ENCODE measurements around the gene ENHO.

The ENHO gene

GRCh38 chr9:34499076-34499475, 23.7 kb downstream of the ENHO start:
- DNase-seq (ENCODE audit: low read depth) = no peak
- no peak overlapping the region for H3K4me3 ChIP-seq (ENCODE audit: control insufficient read depth, low read depth, low read length)
- TF ChIP-seq CTCF (conservative IDR thresholded peaks at IDR 0.05; ENCODE audit: control insufficient read depth, insufficient read depth, low read depth, low read length) = no peak

DNA sequence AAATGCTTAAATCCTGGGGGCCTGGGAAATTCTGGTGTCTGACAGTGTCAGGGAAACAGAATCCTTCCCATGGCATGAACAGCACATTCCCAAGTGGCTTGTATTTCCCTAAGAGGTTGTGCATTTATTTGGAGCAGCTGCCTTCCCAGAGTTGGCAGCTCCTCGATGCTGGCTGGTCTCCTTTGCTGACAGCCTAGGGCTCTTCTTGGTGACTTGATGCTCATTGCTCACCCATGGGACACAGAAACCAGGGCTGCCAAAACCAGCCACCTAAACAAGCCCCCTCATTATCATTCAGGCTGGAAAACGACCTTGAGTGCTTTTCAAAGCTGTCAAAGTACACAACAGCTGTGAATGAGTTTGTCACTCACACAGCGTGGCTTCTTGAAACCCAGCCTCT, 24.2 kb downstream of the ENHO start:
- no peak for DNase-seq (ENCODE audit: low read depth)
- TF ChIP-seq CTCF (conservative IDR thresholded peaks at IDR 0.05; ENCODE audit: control insufficient read depth, insufficient read depth, low read depth, low read length) = no peak
- H3K4me3 ChIP-seq (ENCODE audit: control insufficient read depth, low read depth, low read length) = no peak overlapping the region

DNA sequence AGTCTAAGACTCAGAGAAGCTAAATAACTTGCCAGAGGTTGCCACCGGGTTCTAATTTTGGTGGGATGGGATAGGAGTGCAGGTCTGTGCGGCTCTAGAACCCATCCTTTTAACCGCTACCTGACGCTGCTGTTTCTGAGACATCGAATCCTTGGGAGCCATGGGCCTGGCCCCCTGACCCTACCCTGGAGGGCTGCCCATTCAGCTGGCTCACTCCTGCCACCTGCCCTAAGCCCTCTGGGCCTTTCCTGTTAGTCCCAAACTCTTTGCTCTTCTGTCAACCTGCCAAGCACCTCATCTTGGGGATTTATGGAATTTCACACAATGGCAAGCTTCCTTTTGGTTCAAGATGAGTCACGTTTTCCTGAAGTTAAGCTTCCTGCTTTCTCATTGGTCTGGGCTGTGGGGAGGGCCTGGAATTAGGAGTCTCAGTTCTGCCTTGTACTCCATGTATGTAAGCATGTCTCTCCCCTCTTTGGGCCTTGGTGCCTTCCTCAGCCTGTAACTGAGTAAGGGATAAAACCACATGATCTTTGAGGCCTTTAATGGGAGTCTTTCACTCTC, 26.6 kb downstream of the ENHO start:
- H3K4me3 ChIP-seq (ENCODE audit: control insufficient read depth, low read depth, low read length) = no peak overlapping the region
- TF ChIP-seq CTCF (conservative IDR thresholded peaks at IDR 0.05; ENCODE audit: control insufficient read depth, insufficient read depth, low read depth, low read length) = no peak
- peak; percentile 55 for DNase-seq (ENCODE audit: low read depth)

DNA sequence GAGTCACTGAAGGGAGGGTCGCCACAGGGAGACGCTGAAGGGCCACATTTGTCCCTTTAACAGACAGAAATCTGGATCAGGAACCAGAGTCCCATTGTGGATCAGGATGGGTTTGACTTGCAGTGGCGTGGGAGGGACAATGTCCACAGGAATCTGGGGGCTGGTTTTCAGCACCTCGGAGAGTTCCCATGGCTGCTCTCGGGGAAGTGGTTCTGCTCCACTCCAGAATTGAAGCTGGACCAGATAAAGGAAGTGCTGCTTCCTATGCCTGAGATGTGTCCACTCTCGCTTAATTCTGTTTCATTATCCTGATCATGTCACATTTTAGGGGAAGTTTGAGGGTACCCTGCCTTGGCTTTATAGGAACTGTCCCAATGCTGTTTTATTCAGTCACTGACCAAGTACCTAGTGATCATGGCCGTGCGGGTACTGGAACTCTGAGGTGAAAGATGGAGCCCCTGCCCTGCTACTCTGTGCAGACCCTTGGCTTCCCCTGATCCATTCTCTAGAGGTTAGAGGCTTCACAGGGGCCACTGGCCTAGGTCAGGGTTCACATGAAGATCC, 28.7 kb downstream of the ENHO start:
- DNase-seq (ENCODE audit: low read depth) = peak; percentile 45
- TF ChIP-seq CTCF (conservative IDR thresholded peaks at IDR 0.05; ENCODE audit: control insufficient read depth, insufficient read depth, low read depth, low read length) = no peak
- H3K4me3 ChIP-seq (ENCODE audit: control insufficient read depth, low read depth, low read length) = no peak overlapping the region

DNA sequence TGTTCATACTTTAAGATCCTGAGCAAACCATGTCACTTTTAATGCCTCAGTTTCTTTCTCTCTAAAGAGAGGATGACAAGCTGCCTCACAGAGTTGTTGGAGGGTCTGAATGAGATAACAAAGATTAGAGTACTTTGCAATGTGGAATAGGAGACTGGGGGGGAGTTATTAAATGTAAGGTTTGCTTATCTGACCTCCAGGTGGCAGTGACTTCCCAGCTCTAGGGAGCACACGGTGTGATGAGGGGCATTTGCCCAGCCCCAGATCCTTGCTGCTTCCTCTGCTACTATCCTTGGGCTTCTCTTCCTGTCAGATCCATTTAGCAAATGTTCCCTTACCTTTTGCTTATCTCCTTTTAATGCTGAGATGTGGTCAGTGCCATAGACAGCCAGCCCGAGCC, 30.7 kb downstream of the ENHO start:
- no peak overlapping the region for H3K4me3 ChIP-seq (ENCODE audit: control insufficient read depth, low read depth, low read length)
- DNase-seq (ENCODE audit: low read depth) = no peak
- TF ChIP-seq CTCF (conservative IDR thresholded peaks at IDR 0.05; ENCODE audit: control insufficient read depth, insufficient read depth, low read depth, low read length) = no peak

GRCh38 chr9:34491596-34491995, 31.2 kb downstream of the ENHO start:
- no peak for DNase-seq (ENCODE audit: low read depth)
- no peak for TF ChIP-seq CTCF (conservative IDR thresholded peaks at IDR 0.05; ENCODE audit: control insufficient read depth, insufficient read depth, low read depth, low read length)
- no peak overlapping the region for H3K4me3 ChIP-seq (ENCODE audit: control insufficient read depth, low read depth, low read length)

DNA sequence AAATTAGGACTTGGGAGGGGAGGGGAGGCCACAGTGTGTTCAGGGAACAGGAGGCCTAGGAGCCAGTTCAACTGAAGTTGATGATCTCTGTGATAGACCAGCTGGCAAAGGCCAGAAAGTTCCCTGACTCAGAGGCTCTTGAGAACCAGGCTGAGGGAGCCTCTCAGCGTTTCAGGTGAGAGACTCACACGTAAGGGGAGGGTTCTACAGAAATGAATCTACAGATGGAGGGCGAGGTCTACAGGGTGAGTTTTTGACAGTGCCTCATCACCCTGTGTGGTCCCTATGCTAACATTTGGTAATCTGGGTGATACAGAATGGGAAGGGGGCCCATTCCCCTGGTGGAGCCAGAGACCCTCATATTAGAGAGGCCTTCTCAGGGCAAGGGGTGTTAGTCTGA, 32.0 kb downstream of the ENHO start:
- no peak overlapping the region for H3K4me3 ChIP-seq (ENCODE audit: control insufficient read depth, low read depth, low read length)
- no peak for TF ChIP-seq CTCF (conservative IDR thresholded peaks at IDR 0.05; ENCODE audit: control insufficient read depth, insufficient read depth, low read depth, low read length)
- DNase-seq (ENCODE audit: low read depth) = no peak

All from fibroblast of mammary gland (primary cell).